Measurements from ENCODE around the gene NUCB2.

Gene NUCB2

DNA sequence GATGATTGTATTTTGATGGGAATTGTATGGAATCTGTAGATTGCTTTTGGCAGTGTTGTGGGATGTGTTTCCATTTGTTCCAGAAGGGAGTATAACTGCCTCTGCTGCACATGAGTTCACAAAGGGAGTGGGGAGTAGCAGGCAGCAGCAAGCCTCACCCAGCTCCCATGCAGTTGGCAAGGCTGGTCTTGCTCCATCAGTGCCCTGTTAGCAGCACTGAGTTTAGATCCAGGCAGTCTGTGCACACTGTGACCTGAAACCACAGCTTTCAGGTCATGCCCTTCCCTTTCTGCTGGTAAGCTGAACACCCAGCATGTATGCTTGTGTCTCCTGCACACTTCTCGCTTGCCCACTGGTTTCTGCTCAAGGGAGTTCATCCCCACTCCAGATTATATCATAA, 3.7 kb upstream of the NUCB2 start:
- no peak for DNase-seq

DNA sequence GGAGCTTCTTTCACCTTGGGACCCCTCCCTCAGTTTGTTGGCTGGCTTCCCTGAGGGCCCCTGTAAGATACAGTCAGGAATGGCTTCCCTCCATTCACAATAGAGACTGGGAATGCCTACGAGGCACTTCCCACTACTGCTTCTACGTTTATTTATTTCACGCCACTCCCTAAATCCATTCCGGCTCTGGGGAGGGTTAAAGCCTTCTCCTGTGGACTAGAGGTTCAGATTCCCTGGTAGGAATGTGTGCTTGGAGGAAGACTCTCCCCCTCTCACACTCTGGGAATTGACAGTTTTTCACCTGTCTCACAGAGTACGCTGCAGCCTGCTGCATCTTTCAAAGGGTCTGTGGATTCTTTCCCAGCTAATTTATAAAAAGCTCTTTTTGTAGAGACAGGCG, 3.3 kb upstream of the NUCB2 start:
- DNase-seq, result no peak

DNA sequence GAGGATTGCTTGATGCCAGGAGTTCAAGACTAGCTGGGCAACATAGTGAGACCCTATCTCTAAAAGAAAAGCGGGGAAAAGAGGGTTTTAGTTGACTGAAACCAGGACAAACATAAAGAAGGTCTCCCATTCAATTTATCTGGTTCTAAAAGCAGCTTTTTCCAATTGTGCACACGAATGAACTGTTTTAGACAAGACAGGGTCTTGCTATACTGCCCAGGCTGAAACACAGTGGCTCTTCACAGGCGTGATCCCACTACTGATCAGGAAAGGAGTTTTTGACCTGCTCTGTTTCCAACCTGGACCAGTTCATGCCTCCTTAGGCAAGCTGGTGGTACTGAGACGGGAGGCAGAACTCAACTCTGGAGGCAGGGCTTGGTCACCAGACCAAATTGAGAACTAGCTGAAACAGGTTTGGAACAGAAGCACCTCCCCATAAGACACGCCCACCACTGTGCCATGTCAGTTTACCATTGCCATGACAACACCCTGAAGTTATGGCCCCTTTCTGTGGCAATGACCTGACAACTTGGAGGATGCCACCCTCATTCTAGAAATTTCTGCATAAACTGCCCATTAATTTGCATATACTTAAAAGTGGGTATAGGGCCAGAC, 2.8 kb upstream of the NUCB2 start:
- no peak for DNase-seq

DNA sequence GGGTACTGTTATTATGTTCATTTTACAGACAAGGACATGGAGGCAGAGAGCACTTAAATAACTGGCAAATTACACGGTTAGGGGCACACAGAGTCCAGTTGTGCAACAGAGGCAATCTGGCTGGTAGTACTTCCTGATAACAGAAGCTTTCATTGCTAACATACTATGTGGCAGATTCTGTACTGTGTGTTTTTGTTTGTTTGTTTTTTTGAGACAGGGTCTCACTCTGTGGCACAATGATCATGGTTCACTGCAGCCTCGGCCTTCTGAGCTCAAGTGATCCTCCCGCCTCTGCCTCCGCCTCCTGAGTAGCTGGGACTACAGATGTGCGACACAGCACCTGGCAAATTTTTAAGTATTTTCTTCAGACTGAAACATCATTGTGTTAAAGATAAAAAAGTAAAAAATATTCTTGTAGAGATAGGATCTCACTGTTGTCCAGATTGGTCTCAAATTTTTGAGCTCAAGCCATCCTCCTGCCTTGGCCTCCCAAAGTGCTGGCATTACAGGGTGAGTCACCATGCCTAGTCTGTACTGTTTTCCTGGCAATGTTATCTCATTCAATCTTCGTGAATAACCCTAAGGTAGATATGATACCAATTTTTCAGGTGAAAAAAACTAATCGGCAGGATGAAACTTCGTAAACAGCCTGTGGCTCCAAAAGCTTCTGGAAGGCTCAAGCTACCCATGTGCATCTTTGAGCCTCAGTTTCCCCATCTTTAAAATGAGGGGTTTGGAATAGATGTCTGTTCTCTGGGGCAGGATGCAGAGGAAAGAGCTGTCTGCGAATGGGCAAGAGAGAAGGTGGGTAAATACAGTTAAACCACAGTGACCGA, 921 bp upstream of the NUCB2 start:
- DNase-seq, result no peak

DNA sequence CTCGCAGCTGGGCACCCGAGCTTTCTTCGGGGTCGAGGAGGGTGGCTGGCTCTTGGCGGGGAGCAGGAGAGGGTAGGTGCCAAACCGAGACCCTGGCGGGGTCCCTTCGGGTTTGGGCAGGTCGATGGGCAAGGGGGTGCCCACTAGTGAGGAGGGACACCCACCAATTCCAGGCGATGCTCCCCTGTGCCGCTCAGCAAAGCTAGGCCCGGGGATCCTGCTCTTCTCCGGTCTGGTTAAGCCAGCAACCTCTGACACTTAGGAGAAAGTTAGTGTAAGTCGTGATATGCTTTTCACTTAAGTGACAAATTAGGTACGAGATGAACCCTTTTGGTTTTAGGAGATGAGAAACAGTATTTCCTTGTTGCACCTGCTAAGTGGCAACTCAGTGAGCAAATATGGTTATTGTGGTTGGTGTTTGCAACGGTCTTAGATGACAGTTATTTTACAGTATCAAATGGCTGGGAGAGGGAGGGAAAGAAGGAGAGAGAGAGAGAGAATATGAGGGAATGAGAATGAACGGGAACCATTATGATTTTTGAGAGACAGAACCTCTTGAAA, 565 bp downstream of the NUCB2 start:
- peak; percentile 86 for DNase-seq

DNA sequence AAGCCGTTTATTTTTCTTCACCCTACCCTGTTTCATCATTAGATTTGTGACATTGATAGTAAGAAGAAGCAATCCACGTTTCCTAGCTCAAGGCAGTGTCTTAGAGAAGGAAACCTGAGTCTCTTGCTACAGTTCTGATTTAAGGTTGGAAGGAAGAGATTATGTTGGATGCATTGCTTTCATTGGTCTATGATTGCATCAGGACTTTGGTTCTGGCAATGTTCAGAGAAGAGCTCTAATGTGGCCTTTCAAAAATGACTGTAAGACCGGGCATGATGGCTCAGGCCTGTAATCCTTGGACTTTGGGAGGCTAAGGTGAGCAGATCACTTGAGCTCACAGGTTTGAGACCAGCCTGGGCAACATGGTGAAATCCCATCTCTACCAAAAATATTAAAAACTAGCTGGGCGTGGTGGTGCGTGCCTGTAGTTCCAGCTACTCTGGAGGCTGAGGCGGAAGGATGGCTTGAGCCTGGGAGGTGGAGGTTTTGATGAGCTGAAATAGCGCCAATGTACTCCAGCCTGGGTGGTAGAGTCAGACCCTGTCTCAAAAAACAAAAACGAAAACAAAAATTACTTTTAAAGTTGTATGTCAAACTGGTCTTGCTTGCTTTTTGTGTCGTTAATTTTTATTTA, 4.1 kb downstream of the NUCB2 start:
- DNase-seq, result no peak

DNA sequence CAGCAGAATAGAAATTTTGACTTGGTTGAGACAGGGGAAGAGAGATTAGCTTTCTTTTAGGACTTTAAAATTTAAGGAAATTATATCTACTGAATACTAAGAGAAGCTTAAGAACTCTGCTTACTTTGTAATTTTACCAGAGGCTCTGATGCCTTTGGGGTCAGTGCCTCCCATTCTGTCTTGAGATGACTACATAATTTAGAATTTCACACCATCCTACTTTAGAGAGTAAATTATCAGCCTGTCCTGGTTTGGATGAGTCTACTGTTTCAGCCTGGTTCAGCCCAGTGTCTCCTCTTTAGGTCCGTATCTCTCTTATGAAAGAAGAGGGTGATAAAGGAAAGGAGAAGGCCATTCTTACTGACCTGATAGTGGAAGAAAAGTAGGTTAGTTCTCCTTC, 9.8 kb downstream of the NUCB2 start:
- DNase-seq, result no peak

DNA sequence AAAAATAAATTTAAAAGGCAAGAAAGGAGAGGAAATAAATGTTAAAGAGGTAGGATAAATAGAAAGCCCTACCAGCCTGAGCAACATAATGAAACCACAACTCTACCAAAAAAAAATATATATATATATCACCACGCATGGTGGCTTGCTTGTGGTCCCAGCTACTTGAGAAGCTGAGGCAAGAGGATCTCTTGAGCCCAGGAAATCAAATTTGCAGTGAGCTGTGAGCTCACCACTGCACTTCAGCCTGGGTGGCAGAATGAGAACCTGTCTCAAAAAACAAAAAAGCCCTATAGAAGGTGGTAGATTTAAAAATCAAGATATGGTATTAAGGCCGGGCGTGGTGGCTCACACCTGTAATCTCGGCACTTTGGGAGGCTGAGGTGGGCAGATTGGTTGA, 10.5 kb downstream of the NUCB2 start:
- DNase-seq, result no peak

DNA sequence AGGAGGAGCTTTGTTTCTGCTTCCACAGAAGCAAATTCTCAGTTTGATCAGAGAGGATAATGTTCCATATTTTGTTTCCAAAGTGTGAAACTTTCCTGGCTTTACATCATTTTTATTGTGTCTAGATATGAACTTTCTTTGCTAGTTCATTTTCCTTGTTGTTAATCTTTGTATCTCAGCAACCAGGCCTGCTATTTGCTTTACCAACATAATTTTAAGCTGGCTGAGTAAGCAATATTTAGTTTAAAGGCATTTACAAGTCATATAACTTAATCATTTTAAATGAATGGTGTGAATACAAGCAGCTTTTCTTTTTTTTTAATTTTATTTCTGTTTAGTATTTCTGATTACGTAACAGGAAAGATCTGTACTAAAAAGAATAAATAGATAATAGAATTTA, 15.2 kb downstream of the NUCB2 start:
- DNase-seq, result no peak

DNA sequence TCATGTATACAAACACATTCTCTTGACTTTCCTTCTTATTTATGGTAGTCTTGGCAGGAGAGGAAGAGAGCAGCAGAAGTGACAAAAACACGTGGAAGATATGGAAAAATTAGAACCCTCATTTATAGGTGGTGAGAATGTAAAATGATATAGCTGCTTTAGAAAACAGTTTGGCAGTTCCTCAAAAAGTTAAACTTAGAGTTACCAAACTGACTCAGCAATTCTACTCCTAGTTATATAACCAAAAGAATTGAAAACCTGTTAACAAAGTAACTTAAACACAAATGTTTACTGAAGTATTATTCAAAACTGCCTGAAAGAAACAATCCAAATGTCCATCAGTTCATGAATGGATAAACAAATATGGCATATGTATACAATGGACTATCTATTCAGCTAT, 16.8 kb downstream of the NUCB2 start:
- DNase-seq, result no peak

DNA sequence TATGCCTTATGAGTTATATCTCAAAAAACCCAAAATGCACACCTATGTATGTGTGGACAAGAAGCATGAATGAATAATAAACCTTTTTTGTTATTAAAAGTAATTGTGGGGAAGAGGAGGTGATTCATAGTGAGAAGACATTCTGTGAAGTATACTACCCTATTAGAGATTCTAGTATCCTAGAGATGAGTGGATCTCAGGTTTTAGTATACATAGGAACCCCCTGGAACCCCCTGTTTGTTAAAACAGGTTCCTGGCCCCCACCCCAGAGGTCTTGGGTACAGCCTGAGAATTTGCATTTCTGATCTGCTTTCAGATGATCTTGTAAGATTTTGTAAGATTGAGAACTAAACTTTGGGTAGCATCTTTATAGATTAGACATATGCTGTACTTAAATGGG, 17.5 kb downstream of the NUCB2 start:
- no peak for DNase-seq

DNA sequence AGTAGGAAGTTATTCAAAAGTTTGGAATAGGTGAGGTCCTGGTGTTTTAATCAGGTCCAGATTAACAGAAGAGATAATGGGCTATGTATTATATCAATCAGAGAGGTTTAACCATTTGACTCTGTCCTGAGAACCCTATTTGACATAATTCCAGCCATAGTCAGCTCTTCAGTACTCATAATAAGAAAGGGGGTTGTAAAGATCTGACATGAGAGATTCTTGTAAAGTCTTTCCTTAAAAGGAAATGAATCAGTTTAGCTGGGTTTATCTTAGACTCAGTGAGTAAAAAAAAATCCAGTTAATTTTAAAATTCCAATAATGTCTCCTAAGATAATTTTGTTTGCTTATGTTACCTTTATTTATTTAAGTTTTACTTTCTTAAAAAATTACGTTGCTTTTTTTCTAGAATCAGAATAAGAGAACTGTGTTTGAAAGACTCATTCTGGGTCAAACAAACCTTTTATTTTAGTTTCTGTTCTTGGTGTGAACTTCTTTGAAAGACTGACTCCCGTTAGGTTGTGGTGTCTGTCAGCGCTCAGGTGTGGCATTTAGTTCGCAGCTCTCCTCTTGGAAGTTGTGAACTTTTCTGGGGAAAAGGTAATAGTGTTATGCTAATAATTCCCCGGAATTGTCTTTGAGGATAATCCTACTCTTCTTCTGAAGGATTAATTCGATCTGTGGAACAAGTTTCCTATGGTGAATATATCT, 20.5 kb downstream of the NUCB2 start:
- no peak for DNase-seq

DNA sequence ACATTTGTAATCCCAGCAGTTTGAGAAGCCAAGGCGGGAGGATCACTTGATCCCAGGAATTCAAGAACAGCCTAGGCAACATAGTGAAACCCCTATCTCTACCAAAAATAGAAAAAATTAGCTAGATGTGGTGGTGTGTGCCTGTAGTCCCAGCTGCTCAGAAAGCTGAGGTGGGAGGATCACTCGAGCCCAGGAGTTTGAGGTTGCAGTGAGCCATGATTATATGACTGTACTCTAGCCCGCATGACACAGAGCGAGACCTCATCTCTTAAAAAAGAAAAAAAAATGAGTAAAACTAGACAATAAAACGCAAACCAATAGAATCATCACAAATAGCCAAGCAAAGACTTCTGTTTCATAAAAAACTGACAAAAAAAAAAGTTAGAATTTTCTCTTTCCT, 21.8 kb downstream of the NUCB2 start:
- DNase-seq, result no peak

DNA sequence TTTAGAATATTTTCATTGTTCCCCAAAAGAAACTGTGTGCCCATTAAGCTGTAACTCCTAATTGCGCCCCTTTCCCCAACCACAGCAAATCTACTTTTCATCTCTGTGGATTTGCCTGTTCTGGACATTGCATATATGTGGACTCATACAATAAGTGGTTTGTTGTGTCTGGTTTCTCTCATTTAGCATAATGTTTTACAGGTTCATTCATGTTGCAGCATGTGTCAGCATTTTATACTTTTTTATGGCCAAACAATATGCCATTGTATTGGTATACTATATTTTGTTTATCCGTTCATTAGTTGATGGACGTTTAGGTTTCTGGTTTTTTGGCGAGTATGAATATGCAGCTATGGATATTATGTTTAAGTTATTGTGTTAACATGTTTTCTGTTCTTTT, 23.8 kb downstream of the NUCB2 start:
- DNase-seq, result no peak

DNA sequence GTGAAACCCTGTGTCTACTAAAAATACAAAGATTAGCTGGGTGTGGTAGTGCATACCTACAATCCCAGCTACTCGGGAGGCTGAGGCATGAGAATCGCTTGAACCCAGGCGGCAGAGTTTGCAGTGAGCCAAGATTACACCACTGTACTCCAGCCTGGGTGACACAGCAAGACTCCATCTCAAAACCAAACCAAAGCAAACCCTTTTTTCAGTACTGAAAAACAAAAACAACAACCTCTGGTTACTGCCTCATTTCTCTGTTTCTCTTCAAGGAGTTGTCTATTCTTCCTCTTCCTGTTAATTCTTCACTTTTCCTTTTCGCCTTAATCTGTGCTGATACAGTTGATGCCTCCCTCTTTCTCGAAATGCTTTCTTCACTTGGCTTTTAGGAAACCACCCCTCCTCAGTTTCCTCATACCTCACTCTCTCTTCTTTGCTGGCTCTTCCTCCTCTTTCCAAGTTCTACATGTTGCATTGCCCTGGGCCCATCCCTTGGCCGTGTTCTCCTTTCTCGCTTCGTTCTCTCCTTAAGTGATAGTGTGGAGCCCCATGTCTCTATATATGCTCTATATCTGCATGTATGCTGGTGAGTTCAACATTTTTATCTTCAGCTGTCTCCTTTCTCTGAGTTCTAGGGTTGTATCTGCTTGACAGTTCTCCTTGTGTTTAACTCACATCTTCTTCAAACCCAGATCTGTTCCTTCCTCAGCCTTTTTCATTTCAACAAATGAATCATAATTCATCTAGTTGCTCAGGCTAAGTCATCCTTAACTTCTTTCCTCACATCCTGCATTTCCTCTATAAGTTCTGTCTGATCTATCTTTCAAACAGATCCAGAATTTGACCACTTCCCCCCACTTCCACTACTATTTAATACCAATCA, 37.1 kb downstream of the NUCB2 start:
- no peak for DNase-seq

DNA sequence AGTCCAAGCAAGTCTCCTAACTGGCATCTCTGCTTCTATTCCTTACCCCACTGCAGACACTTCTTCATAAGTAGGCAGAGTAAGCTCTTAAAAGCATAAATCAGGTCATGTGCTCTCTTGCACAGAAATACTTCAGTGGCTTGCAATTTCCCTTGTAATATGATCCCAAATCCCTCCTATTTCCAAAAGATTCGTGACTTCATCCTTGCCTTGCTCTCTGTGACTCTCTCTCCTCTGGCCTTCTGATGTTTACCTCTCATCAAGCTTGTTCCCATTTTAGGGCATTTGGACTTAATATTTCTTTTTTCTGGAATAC, 37.7 kb downstream of the NUCB2 start:
- no peak for DNase-seq

DNA sequence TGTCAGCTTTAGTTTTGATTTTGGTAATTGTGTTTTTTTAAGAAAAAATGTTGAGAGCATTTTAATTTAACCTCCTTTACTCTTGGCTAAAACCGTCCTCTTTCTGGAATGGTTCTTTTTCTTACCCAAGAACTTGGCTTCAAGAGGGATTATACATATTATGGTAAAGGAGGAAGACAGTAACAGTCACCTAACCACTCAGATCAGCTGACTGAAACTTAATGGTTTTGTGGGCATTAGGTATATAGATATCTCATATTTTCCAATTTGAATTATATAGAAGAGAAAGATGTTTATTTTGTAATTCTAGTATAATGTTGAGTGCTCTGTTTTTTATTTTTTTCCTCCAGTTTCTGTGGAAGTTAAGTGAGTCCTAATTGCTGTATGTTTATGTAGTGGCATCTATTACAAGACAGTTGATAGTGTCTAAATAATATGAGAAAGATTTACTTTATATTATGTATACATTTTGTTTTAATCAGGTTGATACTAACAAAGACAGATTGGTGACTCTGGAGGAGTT, 38.4 kb downstream of the NUCB2 start:
- no peak for DNase-seq

DNA sequence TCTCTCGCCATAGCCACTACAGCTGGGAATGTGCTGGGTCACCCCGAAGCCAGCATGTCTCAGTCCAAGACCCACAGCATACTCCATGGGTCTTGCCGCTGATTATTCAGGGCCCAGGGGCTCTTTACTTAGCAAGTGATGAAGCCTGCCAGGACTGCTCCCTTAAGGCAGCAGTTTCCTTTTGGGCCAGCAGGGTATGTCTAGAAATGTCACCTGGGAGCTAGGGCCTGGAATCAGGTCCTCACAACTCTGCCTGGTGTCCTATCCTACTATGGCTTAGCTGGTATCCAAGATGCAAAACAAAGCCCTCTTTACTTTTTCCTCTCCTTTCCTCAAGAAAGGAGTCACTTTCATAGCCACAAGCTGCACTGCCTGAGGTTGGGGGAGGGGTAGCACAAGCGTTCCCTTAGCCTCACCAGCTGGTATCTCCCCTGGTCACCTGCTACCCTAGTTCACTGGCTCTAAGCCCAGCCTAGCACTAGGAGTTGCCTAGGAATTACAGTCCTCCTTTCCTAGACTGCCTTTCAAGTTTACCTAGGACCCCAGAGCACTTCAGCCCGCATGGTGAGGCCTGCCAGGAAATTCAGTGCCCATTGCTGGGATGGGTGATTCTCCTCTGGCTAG, 52.4 kb downstream of the NUCB2 start:
- DNase-seq, result no peak

DNA sequence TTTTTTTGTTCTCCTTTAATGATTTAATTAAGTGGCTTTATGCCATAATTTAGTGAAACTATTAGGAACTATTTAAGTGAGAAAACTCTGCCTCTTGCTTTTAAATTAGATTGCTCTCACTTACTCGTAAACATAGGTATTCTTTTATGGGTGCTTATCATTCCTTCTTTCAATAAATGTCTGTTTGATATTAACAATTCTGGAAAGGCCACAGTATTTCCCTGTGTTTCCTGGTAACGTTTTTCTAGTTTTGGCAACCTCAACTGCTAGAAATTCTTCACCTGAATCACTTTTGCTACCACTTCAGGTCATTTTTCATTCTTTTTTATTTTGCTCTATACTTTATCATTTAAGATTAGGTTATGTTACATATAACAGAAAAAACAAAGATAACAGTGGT, 55.1 kb downstream of the NUCB2 start:
- no peak for DNase-seq

DNA sequence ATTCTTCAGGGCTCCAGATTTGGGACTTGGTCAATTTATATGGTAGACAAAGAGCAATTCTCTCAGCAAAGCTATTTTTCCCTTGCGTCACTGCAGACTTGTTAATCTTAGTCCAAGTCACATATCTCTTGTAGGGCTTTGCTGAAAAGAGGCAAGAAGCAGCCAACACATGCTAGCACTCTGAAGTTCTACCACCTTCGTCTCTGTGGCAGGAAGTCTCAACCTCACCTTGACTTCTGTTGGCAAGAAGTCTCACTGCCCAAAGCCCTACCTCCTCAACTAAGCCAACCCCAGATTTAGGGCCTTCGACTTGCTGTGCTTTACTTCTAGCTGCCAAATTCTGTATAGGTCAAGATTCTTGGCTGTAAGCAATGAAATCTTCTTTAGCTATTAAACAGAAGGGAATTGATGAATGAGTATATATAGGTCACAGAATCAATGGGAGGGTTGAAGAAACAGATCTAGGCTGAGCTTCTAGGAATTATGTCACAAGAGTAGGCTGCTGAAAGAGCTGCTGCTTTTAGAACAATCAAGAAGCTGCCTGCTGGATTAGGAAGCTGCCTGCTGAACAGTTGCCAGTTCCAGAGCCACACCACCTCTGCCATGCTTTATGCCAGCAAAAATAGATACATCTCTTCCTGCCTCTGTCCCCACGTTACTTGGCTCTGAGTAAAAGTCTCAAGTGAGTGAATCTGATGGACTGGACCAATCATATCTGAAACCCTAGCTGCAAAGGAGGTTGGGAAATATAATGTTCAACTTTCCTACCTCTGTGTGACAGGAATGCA, 57.5 kb downstream of the NUCB2 start:
- no peak for DNase-seq

DNA sequence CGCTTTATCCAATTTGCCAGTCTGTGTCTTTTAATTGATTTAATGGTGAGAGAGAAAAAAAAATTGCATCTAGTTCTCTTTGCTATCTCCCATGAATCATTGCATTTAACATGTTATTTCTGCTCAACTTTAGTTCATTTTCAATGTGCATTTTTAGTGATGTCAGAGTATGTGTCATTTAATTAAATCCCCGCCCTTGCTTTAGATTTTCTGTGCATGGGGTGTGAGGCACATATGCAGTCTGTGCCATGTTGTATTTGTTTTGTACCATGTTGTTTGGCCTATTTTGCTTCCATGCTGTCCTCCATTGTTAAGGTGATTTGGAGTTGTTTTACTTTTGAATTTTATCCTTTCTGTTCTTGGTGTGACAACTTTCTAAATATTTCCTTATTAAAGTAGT, 66.7 kb downstream of the NUCB2 start:
- no peak for DNase-seq
